Neural progenitor cell (in vitro differentiated cells): ENCODE measurements around the gene TBC1D32. TPM values are rescaled to one million over a fixed set of nuclear protein-coding genes. Genes with fewer than 3 reads are reported as not detected.

Experiments used
- DNase-seq: peaks from one replicate; pipeline ENCODE4 v3.0.0-alpha.2; 2016; ENCODE audit warnings: low spot score
- H2AFZ ChIP-seq: fragments of 200-600 bp; sonication (generic); replicated peaks from 2 replicates; pipeline ENCODE4 v1.6.1; 2016; ENCODE audit warnings: antibody characterized with exemption
- H3F3A ChIP-seq: fragments of 200-600 bp; sonication (generic); 2 replicates; pipeline ENCODE4 v1.6.1; 2016; ENCODE audit warnings: antibody characterized with exemption, low read depth
- H3K27ac ChIP-seq: fragments of 200-600 bp; sonication (generic); 2 replicates; pipeline ENCODE4 v1.5.1; 2016; ENCODE audit warnings: mild to moderate bottlenecking
- H3K27me3 ChIP-seq: fragments of 200-600 bp; sonication (generic); 2 replicates; pipeline ENCODE4 v1.6.1; 2016; ENCODE audit warnings: mild to moderate bottlenecking, moderate library complexity
- H3K36me3 ChIP-seq: fragments of 200-600 bp; sonication (generic); 2 replicates; pipeline ENCODE4 v1.5.1; 2016
- H3K4me1 ChIP-seq: fragments of 200-600 bp; sonication (generic); 2 replicates; pipeline ENCODE4 v1.6.1; 2016; ENCODE audit warnings: mixed run types
- H3K4me2 ChIP-seq: fragments of 200-600 bp; sonication (generic); 2 replicates; pipeline ENCODE4 v1.6.1; 2016
- H3K4me3 ChIP-seq: fragments of 200-600 bp; sonication (generic); 2 replicates; pipeline ENCODE4 v1.5.1; 2016
- H3K79me2 ChIP-seq: fragments of 200-600 bp; sonication (generic); 2 replicates; pipeline ENCODE4 v1.6.1; 2016; ENCODE audit warnings: low read depth
- H3K9ac ChIP-seq: fragments of 200-600 bp; sonication (generic); 2 replicates; pipeline ENCODE4 v1.6.1; 2016
- H3K9me3 ChIP-seq: fragments of 200-600 bp; sonication (generic); 2 replicates; pipeline ENCODE4 v1.5.1; 2016; ENCODE audit warnings: low read depth
- H4K20me1 ChIP-seq: fragments of 200-600 bp; sonication (generic); 2 replicates; pipeline ENCODE4 v1.6.1; 2016; ENCODE audit warnings: low read depth
- H3K27ac Mint-ChIP-seq: 3 replicates; pipeline ENCODE4 v1.8.0; 2021; ENCODE audit warnings: mixed read lengths
- H3K27me3 Mint-ChIP-seq: 2 replicates; pipeline ENCODE4 v1.8.0; 2022; ENCODE audit warnings: low read depth, mild to moderate bottlenecking, inconsistent platforms, moderate library complexity, mixed read lengths; ENCODE audit not compliant: insufficient read depth
- H3K36me3 Mint-ChIP-seq: 3 replicates; pipeline ENCODE4 v1.8.0; 2021; ENCODE audit warnings: mixed read lengths
- H3K4me1 Mint-ChIP-seq: 3 replicates; pipeline ENCODE4 v1.8.0; 2021; ENCODE audit warnings: mixed read lengths
- H3K4me3 Mint-ChIP-seq: 3 replicates; pipeline ENCODE4 v1.8.0; 2021; ENCODE audit warnings: mild to moderate bottlenecking, moderate library complexity, mixed read lengths
- H3K9me3 Mint-ChIP-seq: 3 replicates; pipeline ENCODE4 v1.8.0; 2020; ENCODE audit warnings: mixed read lengths
- EZH2 ChIP-seq: fragments of 200-600 bp; sonication (generic); IDR thresholded peaks from 2 replicates; pipeline ENCODE4 v1.6.1; 2017; ENCODE audit warnings: antibody characterized with exemption, mild to moderate bottlenecking, moderate library complexity
- EZH2phosphoT487 ChIP-seq: fragments of 200-600 bp; sonication (generic); IDR thresholded peaks from 2 replicates; pipeline ENCODE4 v1.6.1; 2017; ENCODE audit warnings: antibody characterized with exemption
- total RNA-seq: library from RNA; depleted of rRNA; stranded (reverse); fragments of >200 nt; gene quantifications from 2 replicates; pipeline ENCODE4 v1.2.3, GENCODE V29; 2015; ENCODE audit warnings: low replicate concordance
- TF ChIP-seq, protein P1 (sequence below): fragments of 200-600 bp; sonication (generic); IDR thresholded peaks from 2 replicates; pipeline ENCODE4 v1.5.1; 2017; ENCODE audit warnings: antibody characterized with exemption, mild to moderate bottlenecking

Gene TBC1D32
- total RNA-seq, 1 donor from 2014 or later, result 29.7 TPM

DNA sequence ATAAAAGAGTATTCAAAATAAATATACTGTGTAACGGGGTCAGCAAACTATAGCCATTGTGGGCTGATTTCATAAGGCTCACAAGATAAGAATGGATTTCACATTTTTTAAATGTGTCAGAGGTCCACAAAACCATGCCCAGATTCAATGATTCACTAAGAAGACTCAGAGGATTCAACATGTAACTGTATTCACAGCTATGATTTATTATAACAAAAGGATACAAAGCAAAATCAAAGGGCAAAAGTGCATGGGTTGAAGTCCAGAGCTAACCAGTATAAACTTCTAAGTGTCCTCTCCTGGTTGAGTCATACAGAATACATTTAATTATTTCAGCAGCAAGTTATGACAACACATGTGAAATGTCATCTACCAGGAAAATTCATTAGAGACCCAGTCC lies 49.2 kb downstream of the TBC1D32 start:
- no peaks in the 10 kb centered on the region for H3K79me2 ChIP-seq
- no peak overlapping the region for H3K4me2 ChIP-seq
- H4K20me1 ChIP-seq, result no peaks in the 10 kb centered on the region
- no peak overlapping the region for H3K27ac Mint-ChIP-seq
- H3K9me3 ChIP-seq, result no peaks in the 10 kb centered on the region
- no peak overlapping the region for H3K9ac ChIP-seq
- TF ChIP-seq, protein P1, sequence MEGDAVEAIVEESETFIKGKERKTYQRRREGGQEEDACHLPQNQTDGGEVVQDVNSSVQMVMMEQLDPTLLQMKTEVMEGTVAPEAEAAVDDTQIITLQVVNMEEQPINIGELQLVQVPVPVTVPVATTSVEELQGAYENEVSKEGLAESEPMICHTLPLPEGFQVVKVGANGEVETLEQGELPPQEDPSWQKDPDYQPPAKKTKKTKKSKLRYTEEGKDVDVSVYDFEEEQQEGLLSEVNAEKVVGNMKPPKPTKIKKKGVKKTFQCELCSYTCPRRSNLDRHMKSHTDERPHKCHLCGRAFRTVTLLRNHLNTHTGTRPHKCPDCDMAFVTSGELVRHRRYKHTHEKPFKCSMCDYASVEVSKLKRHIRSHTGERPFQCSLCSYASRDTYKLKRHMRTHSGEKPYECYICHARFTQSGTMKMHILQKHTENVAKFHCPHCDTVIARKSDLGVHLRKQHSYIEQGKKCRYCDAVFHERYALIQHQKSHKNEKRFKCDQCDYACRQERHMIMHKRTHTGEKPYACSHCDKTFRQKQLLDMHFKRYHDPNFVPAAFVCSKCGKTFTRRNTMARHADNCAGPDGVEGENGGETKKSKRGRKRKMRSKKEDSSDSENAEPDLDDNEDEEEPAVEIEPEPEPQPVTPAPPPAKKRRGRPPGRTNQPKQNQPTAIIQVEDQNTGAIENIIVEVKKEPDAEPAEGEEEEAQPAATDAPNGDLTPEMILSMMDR, result no peak
- no peak for TF ChIP-seq EZH2phosphoT487
- TF ChIP-seq EZH2, result no peak
- H3K4me3 Mint-ChIP-seq, result no peak overlapping the region
- H3K4me1 ChIP-seq, result no peaks in the 10 kb centered on the region
- no peak for DNase-seq
- H3K9me3 Mint-ChIP-seq, result peaks cover 4% of the 10 kb centered on the region
- peaks cover 5% of the 10 kb centered on the region for H3K36me3 Mint-ChIP-seq
- no peaks in the 10 kb centered on the region for H3K4me1 Mint-ChIP-seq
- no peaks in the 10 kb centered on the region for H3F3A ChIP-seq
- H2AFZ ChIP-seq, result no peak overlapping the region
- no peak overlapping the region for H3K27ac ChIP-seq
- H3K36me3 ChIP-seq, result peaks cover 6% of the 10 kb centered on the region
- no peaks in the 10 kb centered on the region for H3K27me3 ChIP-seq
- H3K27me3 Mint-ChIP-seq, result no peaks in the 10 kb centered on the region
- no peak overlapping the region for H3K4me3 ChIP-seq

DNA sequence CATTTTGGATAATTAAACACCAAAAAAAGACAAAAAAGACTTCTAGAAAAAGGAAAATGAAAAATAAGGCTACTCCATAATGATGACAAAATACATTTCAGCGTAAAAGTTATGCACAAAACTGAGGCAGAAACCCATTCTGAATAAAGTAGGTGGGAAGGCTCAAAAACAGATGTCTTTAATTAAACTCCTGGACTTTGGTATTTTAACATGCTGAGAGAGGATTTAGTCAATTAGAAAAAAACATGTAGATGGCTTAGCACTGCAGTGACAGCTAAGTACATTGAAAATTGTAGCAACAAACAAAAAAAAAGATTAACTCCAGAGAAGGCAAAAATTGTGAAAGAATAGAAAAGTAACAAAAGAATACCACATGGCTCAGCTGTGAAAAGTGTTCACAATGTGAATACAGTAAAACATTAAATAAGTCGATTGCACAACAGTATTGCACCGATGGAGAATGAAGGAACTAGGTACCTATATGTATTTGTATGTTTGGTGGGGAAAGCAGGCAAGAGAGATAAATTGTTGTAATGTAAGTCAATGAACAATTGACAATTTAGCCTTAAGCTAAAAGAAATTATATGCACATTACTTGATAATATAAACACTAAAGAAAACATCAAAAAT lies 59.5 kb downstream of the TBC1D32 start:
- H3K9me3 Mint-ChIP-seq, result peaks cover 2% of the 10 kb centered on the region

DNA sequence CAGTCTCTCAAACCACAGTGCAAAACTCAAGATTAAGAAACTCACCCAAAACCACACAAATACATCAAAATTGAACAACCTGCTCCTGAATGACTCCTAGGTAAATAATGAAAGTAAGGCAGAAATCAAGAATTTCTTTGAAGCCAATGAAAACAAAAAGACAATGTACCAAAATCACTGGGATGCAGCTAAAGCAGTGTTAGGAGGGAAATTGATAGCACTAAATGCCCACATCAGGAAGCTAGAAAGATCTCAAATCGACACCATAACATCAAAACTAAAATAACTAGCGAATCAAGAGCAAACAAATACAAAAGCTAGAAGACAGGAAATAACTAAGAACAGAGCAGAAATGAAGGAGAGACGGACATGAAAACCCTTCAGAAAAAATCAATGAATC lies 70.5 kb downstream of the TBC1D32 start:
- no peak overlapping the region for H3K4me3 ChIP-seq
- H3K27me3 ChIP-seq, result no peaks in the 10 kb centered on the region
- TF ChIP-seq, protein P1, result no peak
- TF ChIP-seq EZH2 (no peak), EZH2phosphoT487 (no peak)
- H3K9ac ChIP-seq, result no peak overlapping the region
- peaks cover 3% of the 10 kb centered on the region for H3K36me3 ChIP-seq
- Mint-ChIP-seq H3K27ac (no peak overlapping the region), H3K9me3 (peaks cover 34% of the 10 kb centered on the region), H3K36me3 (peaks cover 26% of the 10 kb centered on the region), H3K4me1 (no peaks in the 10 kb centered on the region), H3K27me3 (no peaks in the 10 kb centered on the region), H3K4me3 (no peak overlapping the region)
- H4K20me1 ChIP-seq, result no peaks in the 10 kb centered on the region
- H3K4me2 ChIP-seq, result no peak overlapping the region
- no peak overlapping the region for H2AFZ ChIP-seq
- no peaks in the 10 kb centered on the region for H3K9me3 ChIP-seq
- no peaks in the 10 kb centered on the region for H3F3A ChIP-seq
- no peaks in the 10 kb centered on the region for H3K4me1 ChIP-seq
- no peak for DNase-seq
- no peaks in the 10 kb centered on the region for H3K79me2 ChIP-seq
- no peak overlapping the region for H3K27ac ChIP-seq

More for the DNA sequence above, 59.5 kb downstream of the TBC1D32 start:
- H3K36me3 ChIP-seq, result no peaks in the 10 kb centered on the region
- H3K27ac ChIP-seq, result no peak overlapping the region
- no peaks in the 10 kb centered on the region for H3K79me2 ChIP-seq
- Mint-ChIP-seq H3K36me3 (peaks cover 14% of the 10 kb centered on the region), H3K4me3 (no peak overlapping the region), H3K27ac (peak overlapping the region; percentile 13), H3K4me1 (peaks cover 5% of the 10 kb centered on the region), H3K27me3 (no peaks in the 10 kb centered on the region)
- no peaks in the 10 kb centered on the region for H3F3A ChIP-seq
- no peak overlapping the region for H2AFZ ChIP-seq
- no peak overlapping the region for H3K9ac ChIP-seq
- H3K4me3 ChIP-seq, result no peak overlapping the region
- H3K4me1 ChIP-seq, result no peaks in the 10 kb centered on the region
- H3K4me2 ChIP-seq, result no peak overlapping the region
- TF ChIP-seq EZH2, result no peak
- TF ChIP-seq, protein P1, result no peak
- no peak for TF ChIP-seq EZH2phosphoT487
- no peaks in the 10 kb centered on the region for H4K20me1 ChIP-seq
- DNase-seq, result no peak
- H3K27me3 ChIP-seq, result no peaks in the 10 kb centered on the region
- H3K9me3 ChIP-seq, result no peaks in the 10 kb centered on the region
